HFFc6 (cell line): ENCODE data around the gene KDM1A. TPM values are rescaled to one million over a fixed set of nuclear protein-coding genes. Genes with fewer than 3 reads are reported as not detected.
A peak's percentile ranks its signal among the peaks of the same experiment; 100 is the strongest.
"Not testable (repeated sequence)": the region's sequence is repeated elsewhere in the genome, so short reads cannot be mapped to it uniquely, and the experiment has no call there.

Experiments used
- DNase-seq: peaks from one replicate; pipeline ENCODE4 v3.0.0-alpha.2; 2018
- H3K27ac Mint-ChIP-seq: 2 replicates; pipeline ENCODE4 v1.8.0; 2020; ENCODE audit warnings: mild to moderate bottlenecking, mixed read lengths
- H3K27me3 Mint-ChIP-seq: 2 replicates; pipeline ENCODE4 v1.8.0; 2021; ENCODE audit warnings: mild to moderate bottlenecking, moderate library complexity, mixed read lengths; ENCODE audit not compliant: insufficient read depth
- H3K36me3 Mint-ChIP-seq: 2 replicates; pipeline ENCODE4 v1.8.0; 2021; ENCODE audit warnings: low read depth, mixed read lengths
- H3K4me1 Mint-ChIP-seq: 2 replicates; pipeline ENCODE4 v1.8.0; 2020; ENCODE audit warnings: low read depth, mixed read lengths
- H3K4me3 Mint-ChIP-seq: 2 replicates; pipeline ENCODE4 v1.8.0; 2020; ENCODE audit warnings: mild to moderate bottlenecking, moderate library complexity, mixed read lengths
- H3K9me3 Mint-ChIP-seq: 2 replicates; pipeline ENCODE4 v1.8.0; 2020; ENCODE audit warnings: mild to moderate bottlenecking, mixed read lengths
- CTCF ChIP-seq: fragments of 200-600 bp; sonication (generic); IDR thresholded peaks from 2 replicates; pipeline ENCODE4 v1.5.0; 2021; ENCODE audit warnings: antibody characterized with exemption, mild to moderate bottlenecking
- total RNA-seq, 6 experiments: library from RNA; stranded (reverse); fragmentation: NEBNext Ultra II Directional; extraction: Animal tissue kit (Norgen Biotek cat#: 25700); gene quantifications; 2 replicates in 1 of 6; 3 replicates in 5 of 6; pipeline ENCODE4 v1.2.3, GENCODE V29; 2021

KDM1A gene
- total RNA-seq, 6 experiments from 2014 or later, result 51.4 to 70.6 (median 62.5) TPM

- Mint-ChIP-seq H3K27me3 (peaks cover 22% of the 10 kb centered on the region), H3K36me3 (no peaks in the 10 kb centered on the region), H3K27ac (no peak overlapping the region), H3K9me3 (no peaks in the 10 kb centered on the region), H3K4me3 (no peak overlapping the region), H3K4me1 (peaks cover 53% of the 10 kb centered on the region)
- DNase-seq, result no peak
- no peak for TF ChIP-seq CTCF
Measured at GRCh38 chr1:22975694-22976093, 43.6 kb upstream of the KDM1A start.

GRCh38 chr1:22976127-22976460, 43.2 kb upstream of the KDM1A start:
- Mint-ChIP-seq H3K4me1 (peaks cover 53% of the 10 kb centered on the region), H3K4me3 (no peak overlapping the region), H3K27me3 (peaks cover 21% of the 10 kb centered on the region), H3K36me3 (no peaks in the 10 kb centered on the region), H3K9me3 (no peaks in the 10 kb centered on the region), H3K27ac (peak overlapping the region; percentile 51)
- TF ChIP-seq CTCF, result no peak
- no peak for DNase-seq

- TF ChIP-seq CTCF, result peak; percentile 82
- peak; percentile 73 for DNase-seq
- H3K27me3 Mint-ChIP-seq, result peaks cover 21% of the 10 kb centered on the region
- H3K4me1 Mint-ChIP-seq, result peaks cover 47% of the 10 kb centered on the region
- peak overlapping the region; percentile 51 for H3K27ac Mint-ChIP-seq
- no peaks in the 10 kb centered on the region for H3K9me3 Mint-ChIP-seq
- no peaks in the 10 kb centered on the region for H3K36me3 Mint-ChIP-seq
- no peak overlapping the region for H3K4me3 Mint-ChIP-seq
Measured at GRCh38 chr1:22976461-22977243, 42.6 kb upstream of the KDM1A start.

- H3K9me3 Mint-ChIP-seq, result no peaks in the 10 kb centered on the region
- no peak overlapping the region for H3K27ac Mint-ChIP-seq
- DNase-seq, result peak; percentile 12
- no peak overlapping the region for H3K4me3 Mint-ChIP-seq
- no peak for TF ChIP-seq CTCF
- peaks cover 20% of the 10 kb centered on the region for H3K27me3 Mint-ChIP-seq
- H3K36me3 Mint-ChIP-seq, result no peaks in the 10 kb centered on the region
- H3K4me1 Mint-ChIP-seq, result peaks cover 42% of the 10 kb centered on the region
Measured at GRCh38 chr1:22978299-22978698, 41.0 kb upstream of the KDM1A start.

- H3K27ac Mint-ChIP-seq, H3K9me3 Mint-ChIP-seq: not testable (repeated sequence)
Measured at GRCh38 chr1:22980471-22980790, 38.8 kb upstream of the KDM1A start.

GRCh38 chr1:22983944-22984343, 35.3 kb upstream of the KDM1A start:
- Mint-ChIP-seq H3K4me1 (peaks cover 6% of the 10 kb centered on the region; the same call in 1 of the 2 replicates), H3K4me3 (no peak overlapping the region), H3K9me3 (no peaks in the 10 kb centered on the region), H3K36me3 (no peaks in the 10 kb centered on the region), H3K27ac (no peak overlapping the region), H3K27me3 (peaks cover 33% of the 10 kb centered on the region)
- no peak for DNase-seq
- no peak for TF ChIP-seq CTCF

More at GRCh38 chr1:22980471-22980790, 38.8 kb upstream of the KDM1A start:
- Mint-ChIP-seq H3K4me1 (peaks cover 39% of the 10 kb centered on the region), H3K27me3 (peaks cover 26% of the 10 kb centered on the region)
- not testable (repeated sequence) for DNase-seq, H3K36me3 Mint-ChIP-seq, H3K4me3 Mint-ChIP-seq

GRCh38 chr1:22992384-22992783, 26.9 kb upstream of the KDM1A start:
- not testable (repeated sequence) for DNase-seq, H3K4me3 Mint-ChIP-seq, H3K27me3 Mint-ChIP-seq, H3K36me3 Mint-ChIP-seq, H3K27ac Mint-ChIP-seq, H3K4me1 Mint-ChIP-seq
- H3K9me3 Mint-ChIP-seq, result peaks cover 19% of the 10 kb centered on the region

- not testable (repeated sequence) for H3K36me3 Mint-ChIP-seq, H3K27ac Mint-ChIP-seq, H3K4me3 Mint-ChIP-seq, DNase-seq, H3K4me1 Mint-ChIP-seq, H3K27me3 Mint-ChIP-seq
- peaks cover 19% of the 10 kb centered on the region for H3K9me3 Mint-ChIP-seq
Measured at GRCh38 chr1:22993220-22993795, 26.0 kb upstream of the KDM1A start.
